CD4-positive, alpha-beta T cell treated with Interleukin-17A for 4 hours (primary cell): ENCODE results near the gene LAIR1.
"Not testable (repeated sequence)": the region's sequence is repeated elsewhere in the genome, so short reads cannot be mapped to it uniquely, and the experiment has no call there.

Experiments
- DNase-seq: peaks from one replicate; pipeline ENCODE4 v3.0.0-alpha.2; 2020; ENCODE audit warnings: mixed read lengths

Gene LAIR1

DNA sequence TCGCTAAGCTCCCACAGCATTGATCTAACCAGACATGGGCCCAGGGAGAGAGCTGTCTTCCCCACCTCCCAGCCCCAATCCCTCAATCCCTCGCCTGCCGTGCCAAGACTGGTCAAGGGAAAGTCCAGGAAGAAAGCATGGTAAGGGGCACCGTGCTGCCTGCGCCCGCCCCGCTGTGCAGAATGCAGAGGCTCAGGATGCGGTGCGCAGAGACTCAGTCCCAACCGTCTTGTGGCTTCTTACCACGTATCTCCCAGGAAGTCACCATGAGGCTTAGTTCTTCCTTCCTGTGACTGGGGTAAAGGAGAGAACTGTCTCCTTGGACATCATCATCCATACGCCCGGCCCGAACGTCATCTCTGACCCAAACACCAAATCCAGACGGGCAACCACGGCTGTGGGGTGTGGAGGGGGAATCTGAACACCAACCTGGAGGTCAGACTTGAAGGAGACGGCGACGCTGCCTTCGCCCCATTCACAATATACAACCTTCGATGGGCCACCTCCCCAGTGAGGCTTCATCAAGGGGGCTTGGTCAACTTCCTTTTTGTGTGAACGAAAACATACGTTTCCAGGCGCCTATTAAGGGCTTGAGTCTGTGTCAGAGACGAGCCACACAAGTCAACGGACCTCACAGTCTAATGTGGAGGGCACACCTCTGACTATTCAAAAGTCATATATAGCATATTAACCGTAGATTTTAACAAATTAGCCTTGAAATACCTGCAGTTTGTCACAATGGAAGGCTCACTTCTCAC lies 10.6 kb upstream of the LAIR1 start:
- peak; percentile 43 for DNase-seq

DNA sequence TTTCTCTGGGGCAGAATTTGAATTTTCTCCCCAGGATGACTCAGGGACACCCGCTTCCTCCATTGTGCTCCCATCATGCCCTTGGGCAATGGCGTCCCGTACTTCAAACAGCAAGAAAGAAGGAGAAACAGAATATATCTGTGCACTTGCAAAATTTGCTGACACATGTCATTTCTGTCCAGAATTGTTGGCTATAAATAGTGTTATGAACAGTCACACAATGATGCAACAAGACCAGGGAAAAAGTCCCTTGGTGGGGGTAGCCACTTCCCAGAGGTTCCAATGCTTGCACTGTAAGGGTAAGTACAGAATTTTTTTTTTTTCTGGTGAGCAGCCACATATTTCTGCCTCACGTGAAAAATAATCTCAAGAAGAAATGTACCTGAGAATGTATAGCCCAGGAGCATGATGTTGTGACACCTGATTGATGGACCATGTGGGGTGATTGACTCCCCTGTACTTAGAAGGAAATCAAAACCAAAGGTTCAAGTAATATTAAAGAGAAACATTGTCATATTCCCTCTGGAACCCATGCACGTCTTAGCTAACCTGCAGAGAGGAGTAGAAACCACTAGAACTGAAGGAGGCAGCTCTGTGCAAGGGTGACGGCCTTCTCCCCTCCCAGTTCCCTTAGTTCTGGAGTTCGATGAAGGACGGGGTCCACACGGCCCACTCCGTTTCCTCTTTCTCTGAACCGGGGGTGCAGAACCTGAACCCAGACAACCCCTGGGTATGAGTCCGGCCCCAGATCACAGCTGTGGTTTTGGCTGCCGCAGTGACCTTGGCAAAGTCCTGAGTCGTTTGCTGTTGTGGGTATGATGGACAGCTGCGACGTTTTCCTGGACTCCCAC lies 9.3 kb upstream of the LAIR1 start:
- no peak for DNase-seq

DNA sequence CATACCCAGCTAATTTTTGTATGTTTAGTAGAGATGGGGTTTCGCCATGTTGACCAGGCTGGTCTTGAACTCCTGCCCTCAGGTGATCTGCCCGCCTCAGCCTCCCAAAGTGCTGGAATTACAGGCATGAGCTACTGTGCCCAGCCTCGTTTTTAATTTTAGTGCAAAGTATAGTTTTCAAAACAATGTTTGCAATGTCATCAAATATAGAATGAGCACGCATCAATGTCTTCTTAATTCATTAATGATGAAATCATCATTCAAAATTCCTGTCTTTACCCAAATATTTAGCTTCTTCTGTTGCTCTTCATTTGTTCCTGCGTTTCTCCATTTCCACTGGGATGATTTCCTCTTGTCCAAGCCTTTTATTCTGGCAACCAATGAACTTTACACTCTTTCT lies 6.7 kb upstream of the LAIR1 start:
- not testable (repeated sequence) for DNase-seq

DNA sequence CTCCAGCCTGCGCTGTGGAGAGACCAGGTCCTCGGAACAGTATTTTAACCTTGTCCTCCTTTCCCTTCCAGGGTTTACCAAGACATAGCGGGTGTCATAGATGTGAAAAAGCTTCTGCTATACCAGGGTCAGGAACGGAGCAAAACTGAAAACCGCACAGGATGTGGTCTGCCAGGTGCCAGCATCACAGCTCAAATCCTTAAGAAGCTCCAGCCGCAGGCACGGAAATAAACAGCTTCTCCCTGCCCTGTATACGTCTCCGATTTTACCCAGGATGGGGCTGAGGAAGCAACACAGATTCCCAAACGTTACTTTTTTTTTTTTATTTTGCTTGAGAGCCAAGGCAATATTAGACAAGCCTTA lies 5.7 kb upstream of the LAIR1 start:
- DNase-seq, result peak; percentile 68

DNA sequence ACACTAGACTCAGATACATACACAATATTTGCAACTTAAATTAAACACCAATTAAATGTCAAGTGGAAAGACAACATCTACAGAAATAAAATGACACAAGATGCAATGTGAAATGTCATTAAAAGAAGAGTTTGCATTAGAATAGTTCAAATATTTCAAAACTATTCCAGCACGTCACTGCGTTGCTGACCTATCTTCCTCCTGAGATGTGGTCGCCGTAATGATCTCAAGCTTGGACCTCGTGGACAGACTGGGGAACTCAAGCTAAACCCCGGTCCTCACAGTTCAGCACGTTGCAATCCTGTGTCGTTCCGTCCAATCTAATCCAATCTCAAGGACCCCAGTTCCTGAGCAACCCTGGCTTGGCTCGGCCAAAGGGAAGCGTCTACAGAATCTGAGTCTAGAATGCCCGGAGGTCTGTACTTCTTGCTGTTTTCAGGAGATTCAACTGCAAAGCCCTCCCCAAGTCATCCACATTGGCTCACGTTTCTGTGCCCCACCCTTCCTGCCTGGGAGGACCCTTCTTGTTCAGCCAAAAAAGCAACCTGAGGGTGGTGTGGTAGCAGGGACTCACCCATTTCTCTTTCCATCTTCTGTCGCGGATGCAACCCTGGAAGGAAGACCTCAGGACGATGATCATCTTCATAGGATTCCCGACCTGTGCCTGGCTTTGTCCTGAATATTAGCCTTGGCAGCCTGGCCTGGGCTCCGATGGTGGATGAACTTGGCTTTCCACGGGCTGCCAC lies 5.1 kb upstream of the LAIR1 start:
- DNase-seq, result not testable (repeated sequence)

DNA sequence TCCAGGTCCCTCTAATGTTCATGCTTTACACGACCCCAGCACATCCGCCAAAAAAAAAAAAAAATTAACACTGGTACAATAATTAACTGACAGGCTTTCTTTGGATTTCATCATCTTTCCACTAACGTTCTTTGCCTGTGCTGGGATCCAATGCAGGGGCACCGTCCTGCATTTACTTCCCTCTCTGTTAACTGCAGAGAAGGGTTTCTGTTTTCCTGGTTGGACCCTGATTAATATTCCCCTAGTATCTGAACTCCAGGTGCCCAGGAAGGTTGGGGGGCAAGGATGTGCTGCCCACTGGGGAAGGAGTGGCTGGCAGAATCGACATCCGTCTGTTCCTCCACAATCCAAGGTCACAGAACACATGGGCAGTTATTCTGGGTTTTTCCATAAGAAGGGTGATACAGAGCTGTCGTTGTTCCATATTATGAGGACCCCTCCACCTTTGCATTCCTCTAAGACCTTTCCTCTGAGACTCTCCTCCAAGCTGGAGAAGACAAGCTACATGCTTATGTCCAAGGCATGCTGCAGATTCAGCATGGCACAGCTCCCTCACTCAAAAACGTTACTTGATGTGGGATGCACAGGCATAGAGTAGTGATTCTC lies 4.5 kb upstream of the LAIR1 start:
- DNase-seq, result no peak

DNA sequence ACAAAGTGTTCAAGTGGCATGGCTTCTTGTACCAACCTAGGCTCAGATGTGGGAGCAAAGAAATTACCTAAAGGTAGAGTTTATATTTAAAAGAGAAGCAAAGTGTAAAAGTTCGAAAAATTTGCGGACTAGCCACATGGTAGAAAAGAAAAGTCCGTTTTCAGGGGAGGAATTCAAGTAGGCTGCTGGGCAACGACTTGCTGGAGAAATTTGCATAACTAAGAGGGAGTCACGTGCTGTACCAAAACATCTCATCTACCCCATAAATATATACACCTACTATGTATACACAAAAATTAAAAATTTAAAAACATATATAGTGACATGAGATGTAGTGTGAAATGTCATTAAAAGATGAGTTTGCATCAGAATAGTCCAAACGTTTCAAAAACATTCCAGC lies 2.1 kb upstream of the LAIR1 start:
- DNase-seq, result no peak

DNA sequence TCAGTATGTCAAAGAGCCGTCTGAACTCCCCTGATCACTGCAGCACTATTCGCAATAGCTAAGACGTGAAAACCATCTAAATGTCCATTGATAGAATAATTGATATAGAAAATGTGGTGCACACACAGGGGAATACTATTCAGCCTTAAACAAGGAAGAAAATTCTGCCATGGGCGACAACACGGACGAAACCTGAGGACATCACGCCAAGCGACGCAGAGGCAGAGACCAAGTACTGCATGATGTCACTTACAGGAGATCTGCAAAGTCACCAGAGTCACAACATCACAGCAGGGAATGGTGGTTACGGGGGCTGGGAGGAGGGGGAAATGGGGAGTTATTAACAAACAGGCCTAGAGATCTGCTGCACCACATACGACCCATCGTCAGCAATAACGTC lies 1.1 kb upstream of the LAIR1 start:
- DNase-seq, result not testable (repeated sequence)

DNA sequence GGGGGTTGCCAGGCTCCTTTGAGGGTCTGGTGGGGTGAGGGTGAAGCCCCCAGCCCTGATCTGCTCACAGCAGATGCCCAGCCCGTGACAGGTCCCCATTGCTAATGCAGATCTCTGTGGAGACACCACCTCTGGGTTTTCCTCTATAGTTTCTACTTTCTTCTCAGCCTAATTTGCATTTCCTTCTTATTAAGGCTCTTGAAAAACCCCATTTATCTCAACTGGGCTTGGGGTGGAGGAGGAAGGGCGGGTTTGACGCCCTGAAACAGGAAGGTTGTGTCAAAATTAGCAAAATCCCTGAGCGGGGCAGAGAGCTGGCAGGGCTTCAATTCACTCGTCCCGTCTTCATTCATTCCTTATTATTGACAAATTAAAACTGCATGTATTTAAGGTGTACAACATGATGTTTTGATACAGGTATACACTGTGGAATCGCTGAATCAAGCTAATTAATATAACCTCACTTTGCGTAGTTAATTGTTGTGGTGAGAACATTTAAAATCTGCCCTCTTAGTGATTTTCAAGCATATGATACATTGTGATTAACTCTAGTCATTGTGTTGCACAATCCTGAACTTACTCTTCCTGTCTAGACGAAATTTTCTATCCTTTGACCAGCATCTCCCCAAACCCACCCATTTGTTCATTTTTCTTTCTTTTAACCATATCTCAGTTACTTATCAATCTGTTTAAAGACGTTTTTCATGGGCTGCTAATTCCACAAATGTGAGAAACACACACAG lies 2.9 kb downstream of the LAIR1 start:
- not testable (repeated sequence) for DNase-seq

DNA sequence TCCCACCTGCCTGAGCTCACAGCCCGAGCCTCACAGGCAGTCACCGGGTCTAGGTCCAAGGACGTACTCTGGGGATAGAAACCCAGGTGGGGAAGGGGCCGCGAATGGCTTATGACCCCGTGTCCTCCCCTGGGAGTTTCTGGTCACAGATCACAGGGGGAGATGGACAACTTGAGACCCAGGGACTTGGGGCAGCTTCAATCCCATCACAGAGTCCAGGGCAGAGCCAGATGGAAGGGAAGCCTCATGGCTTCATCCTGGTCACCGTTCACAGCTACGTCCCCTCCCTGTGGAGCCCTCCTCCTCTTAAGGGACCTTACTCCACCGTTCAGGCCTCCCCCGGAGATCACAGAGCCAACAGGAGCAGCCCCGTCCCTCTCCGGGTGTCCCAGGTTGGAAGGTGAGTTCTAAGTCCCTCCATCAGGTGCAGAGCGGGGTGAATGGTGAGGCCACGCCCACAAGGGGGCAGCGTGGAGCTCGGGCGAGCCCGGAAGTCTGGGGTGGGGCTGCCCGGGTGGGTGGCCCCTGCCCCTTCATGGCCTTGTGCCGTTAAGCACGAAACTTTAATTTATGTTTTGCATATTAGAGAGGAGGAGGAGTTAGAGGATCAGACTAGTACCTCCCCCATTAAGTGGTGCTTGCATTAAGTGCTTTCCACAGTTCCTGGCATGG lies 5.4 kb downstream of the LAIR1 start:
- not testable (repeated sequence) for DNase-seq

DNA sequence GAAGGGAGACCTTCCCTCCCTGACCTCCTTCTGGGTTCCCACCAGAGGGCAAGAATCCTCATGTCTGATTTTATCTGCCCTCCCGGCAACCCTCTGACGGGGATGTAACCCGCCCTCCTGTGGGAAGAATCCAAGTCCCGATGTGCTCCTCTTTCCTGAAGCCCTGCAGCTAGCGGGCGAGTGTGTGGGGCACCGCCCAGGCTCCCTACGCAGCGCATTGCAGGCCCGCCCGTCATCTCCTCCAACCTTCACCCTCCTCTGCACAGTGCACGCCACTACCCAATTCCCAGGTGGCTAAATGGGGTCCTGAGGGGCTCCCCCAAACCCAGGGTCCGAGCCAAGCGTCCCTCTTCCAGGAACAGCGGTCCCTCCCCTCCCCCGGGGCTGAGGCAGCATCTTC lies 7.3 kb downstream of the LAIR1 start:
- DNase-seq, result no peak

DNA sequence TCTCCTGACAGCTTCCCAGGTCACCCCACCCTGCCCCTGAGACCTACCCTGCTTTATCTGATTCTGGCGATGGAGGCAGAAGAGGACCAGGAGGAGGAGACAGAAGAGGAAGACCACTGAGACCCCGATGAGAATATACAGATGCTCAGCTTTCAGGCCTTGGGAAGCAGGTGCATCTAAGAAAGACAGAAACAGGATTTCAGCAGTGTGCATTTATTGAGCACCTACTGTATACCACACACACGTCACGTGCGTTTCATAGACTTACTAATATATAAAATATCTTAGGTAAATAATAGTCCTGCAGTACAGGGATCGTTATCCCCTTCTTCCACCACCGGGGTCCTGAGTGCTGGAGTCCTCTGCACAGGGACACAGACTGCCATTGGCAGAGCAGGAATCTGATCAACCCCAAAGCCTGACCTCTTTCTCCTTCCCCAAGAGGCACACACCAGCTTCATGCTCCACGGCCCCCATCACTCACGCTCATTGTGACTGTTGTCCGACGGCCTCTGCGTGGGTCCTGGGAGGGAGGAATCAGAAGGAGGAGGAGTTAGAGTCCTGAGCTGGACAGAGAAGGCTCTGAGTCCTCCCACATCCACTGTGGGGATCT lies 8.2 kb downstream of the LAIR1 start:
- no peak for DNase-seq

DNA sequence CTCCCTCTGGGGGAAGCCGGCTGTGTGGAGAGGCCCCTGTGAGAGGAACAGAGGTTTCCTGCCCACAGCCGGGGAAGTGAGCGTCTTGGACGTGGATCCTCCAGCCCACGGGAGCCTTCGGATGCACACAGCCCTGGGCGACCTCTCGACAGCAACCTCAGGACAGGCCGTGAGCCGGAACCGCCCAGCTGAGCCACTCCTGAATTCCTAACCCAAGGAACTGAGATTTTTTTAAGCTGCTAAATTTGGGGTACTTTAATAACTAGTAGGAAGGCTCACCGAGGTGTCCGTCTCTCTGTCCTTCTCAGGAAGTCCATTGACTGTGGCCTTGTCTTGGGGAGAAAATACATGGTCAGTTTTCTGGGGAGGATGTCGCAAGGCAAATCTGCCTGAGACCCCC lies 9.1 kb downstream of the LAIR1 start:
- no peak for DNase-seq

DNA sequence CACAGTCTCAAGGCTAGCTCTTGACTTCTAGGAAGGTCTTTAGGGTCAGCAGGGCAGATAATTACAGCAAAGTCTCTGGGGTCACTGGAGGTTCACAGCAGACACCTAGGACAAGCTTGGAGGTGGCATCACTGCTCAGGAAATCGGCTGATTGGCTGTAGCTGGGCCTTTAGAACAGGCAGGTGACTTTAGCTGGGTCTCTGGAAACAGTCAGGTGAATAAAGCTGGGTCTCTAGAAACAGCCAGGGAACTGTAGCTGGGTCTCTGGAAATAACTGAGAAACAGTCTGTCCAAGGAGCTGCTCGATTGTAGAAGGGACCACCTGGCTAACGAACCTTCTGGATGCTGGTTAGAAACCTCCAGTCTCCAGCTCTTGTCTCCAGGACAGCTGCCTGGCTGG lies 10.0 kb downstream of the LAIR1 start:
- no peak for DNase-seq

DNA sequence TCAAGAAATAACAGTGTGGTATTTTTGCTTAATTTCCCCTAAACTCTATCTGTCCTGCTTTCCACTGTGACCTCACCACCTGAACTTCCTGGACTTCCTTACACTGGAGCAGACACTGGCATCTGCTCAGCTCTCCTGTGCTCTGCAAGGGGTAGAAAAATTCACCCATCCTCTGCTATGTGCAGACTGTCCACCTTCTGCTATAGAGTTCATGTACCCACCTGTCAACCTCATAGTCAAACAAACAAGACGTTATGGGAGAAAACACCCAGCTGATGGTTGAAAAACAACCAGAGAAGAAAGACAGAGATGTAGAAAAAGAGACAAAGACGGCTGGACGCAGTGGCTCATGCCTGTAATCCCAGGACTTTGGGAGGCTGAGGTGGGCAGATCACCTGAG lies 12.2 kb downstream of the LAIR1 start:
- no peak for DNase-seq

DNA sequence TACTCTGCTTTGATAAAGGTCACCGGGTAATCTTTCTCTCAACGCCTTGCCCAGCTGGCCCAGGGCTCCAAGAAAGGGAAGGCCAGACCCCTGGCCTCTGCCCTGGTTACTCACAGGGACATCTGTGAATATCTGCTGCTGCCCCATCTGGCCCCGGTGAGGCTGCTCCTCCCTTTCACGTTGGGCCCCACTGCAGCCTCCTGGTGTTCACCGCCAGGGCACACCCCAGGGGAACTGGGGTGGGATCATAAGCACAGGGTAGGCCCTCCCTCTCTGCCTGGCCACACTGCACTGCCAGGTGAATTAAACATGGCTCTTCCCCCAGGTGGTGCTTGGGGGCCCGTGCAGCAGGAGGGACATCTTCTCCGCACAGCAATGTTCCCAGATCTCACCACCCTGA lies 12.7 kb downstream of the LAIR1 start:
- DNase-seq, result no peak

DNA sequence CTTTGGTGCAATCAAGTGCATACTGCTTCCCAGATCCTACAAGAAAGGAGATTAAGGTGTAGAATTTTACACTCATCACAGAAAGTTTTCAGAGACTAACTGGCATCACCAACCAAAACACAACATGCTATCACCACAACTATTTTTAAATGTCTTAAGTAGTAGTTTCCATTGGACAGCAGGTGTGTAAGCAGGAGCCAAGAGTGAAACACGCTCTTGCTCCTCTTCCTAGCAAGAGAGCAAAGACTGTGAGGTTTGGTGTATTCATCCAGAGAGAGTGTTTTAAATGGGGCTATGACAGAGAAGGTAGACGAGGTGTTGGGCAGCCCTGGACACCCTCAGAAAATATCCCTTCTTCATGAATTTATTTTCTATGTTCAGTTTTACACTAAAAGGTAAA lies 13.3 kb downstream of the LAIR1 start:
- DNase-seq, result no peak

DNA sequence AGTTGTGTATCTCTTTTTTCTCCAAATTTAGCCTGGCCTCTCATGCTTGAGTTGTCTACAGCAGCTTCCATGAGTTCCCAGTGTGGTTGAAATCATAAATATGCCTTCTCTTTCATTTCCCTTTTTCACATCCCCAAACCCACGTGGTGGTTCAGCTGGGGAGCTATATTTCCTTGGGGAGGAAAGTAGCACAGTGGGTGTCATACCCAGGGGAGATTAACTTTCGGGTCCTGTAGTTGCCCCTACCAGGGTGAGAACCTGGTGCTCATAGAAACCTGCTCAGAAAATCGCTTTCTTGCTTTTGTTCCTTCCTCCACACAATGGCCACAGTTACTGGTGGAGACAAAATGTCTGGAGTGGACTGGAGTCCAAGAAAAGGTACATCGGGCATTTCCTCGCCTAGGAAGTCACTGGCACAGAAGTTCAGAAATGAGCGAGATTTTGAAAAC lies 18.8 kb downstream of the LAIR1 start:
- DNase-seq, result no peak

DNA sequence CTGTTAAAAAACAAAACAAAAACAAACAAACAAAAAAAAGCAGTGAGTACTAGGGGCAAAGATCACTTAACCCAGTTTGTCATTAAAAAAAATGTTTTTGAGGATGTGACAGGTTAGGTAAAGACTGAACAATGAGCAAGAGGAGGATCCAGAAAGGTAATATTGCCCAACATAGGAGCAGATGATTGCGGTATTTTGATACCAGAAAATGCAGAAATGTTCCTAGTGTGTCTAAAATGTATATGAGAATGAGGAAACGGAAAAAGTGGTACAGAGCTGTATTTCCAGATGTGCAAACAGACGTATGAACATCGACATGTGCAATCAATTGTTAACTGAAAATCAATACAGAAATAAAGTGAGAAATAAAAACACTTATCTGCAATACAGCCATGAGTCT lies 20.9 kb downstream of the LAIR1 start:
- DNase-seq, result no peak

DNA sequence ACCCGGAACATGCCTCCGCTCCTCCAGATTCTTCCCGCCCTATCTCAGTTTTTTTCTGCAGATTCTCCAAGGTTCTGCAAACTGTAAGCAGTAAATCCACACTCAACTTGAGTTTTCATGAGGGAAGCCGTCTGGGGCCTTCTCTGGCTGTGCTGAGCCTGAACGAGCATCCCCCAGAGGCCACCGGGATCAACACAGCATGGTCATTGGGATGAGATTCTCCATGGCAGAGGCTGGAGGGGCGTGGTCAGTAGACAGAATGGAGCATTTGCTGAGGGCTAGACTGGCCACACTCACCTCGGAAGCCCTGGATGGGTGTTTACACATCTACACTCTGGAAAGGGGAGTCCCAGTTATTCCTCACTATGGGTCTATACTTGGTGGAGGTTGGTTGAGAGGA lies 23.4 kb downstream of the LAIR1 start:
- no peak for DNase-seq

DNA sequence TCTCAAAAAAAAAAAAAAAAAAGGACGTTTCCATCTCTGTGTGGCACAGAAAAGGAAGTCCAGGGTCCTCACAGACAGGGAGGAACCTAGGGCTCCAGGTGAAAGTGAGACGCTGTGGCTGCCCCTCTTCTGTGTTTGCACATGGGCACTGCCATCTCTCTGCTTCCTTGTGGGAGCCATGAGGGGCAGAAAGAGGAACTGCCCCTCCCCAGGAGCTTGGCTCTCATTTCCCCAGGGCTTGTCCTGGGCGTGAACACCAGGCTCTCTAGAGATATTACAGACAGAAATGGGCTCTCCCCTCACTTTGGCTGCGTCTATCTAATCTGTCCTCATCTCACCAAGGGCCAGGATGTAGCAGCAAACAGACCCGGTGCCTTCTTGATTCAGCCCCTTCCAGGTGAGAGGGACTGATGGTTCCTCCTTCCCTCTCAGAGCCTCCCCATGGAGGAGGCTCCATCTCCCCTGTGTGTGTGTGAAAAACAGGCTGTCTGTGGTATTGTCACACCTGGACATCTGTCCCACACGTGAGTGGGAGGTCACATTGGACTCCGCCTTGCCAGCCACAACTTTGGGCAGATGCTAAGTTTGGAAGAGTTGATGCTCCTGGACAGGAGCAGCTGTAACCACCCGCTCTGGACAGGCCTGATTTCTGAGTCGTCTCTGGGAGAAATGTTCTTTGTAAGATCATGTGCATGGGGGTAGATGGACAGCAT lies 24.9 kb downstream of the LAIR1 start:
- no peak for DNase-seq
